CD4-positive, alpha-beta T cell (primary cell): ENCODE results near the gene CNBP. TPM values are rescaled to one million over a fixed set of nuclear protein-coding genes. Genes with fewer than 3 reads are reported as not detected.

Experiments used
- ATAC-seq: fragments of 200-7000 bp; cut with Tn5 transposase; one replicate; pipeline ENCODE4 v1.10.0; 2022; ENCODE audit warnings: mild to moderate bottlenecking; ENCODE audit not compliant: poor library complexity
- CTCF ChIA-PET: fragments of 350-600 bp; sonication (Branson Sonifier 250); formaldehyde crosslinking; loops from one replicate; lab custom pipeline; 2021; ENCODE audit warnings: antibody characterized with exemption, inconsistent platforms; lab: Charles Lee
- POLR2A ChIA-PET: fragments of 350-600 bp; sonication (Branson Sonifier 250); formaldehyde crosslinking; loops from one replicate; lab custom pipeline; 2021; ENCODE audit warnings: antibody characterized with exemption, inconsistent platforms; lab: Charles Lee
- DNase-seq, 14 experiments: peaks; one replicate each; pipeline ENCODE4 v3.0.0-alpha.2; 2013 to 2020; ENCODE audit warnings: mixed read lengths in 2 of 14
- H3K27ac ChIP-seq, 2 donors: one replicate each; pipeline versions ENCODE4 v1.5.1 to v1.7.0; 2013; ENCODE audit warnings: low read length in 2 of 2, low read depth in 1 of 2, mild to moderate bottlenecking in 1 of 2
- H3K27me3 ChIP-seq, 2 experiments: 1 replicate in 1 of 2; 2 replicates in 1 of 2; pipeline versions ENCODE4 v1.6.1 to v1.7.0; 2013; ENCODE audit warnings: low read length in 2 of 2, control low read depth in 1 of 2, mild to moderate bottlenecking in 1 of 2, moderate library complexity in 1 of 2; ENCODE audit not compliant: insufficient read depth in 2 of 2, control insufficient read depth in 1 of 2
- H3K36me3 ChIP-seq: one replicate; pipeline ENCODE4 v1.6.1; 2013; ENCODE audit warnings: low read length, control low read depth; ENCODE audit not compliant: insufficient read depth
- H3K4me1 ChIP-seq: one replicate; pipeline ENCODE4 v1.6.1; 2013; ENCODE audit warnings: low read length, control low read depth; ENCODE audit not compliant: insufficient read depth
- H3K4me3 ChIP-seq: one replicate; pipeline ENCODE4 v1.5.1; 2013; ENCODE audit warnings: mild to moderate bottlenecking, low read length, moderate library complexity
- H3K9me3 ChIP-seq, 2 experiments: 1 replicate in 1 of 2; 2 replicates in 1 of 2; pipeline versions ENCODE4 v1.6.1 to v1.7.0; 2013; ENCODE audit warnings: low read length in 2 of 2, mild to moderate bottlenecking in 2 of 2, control low read depth in 1 of 2, moderate library complexity in 1 of 2; ENCODE audit not compliant: control insufficient read depth in 1 of 2, insufficient read depth in 1 of 2
- H3K27ac Mint-ChIP-seq: one replicate; pipeline ENCODE4 v1.8.0; 2020; ENCODE audit warnings: mixed read lengths
- H3K27me3 Mint-ChIP-seq: one replicate; pipeline ENCODE4 v1.8.0; 2021; ENCODE audit warnings: mixed read lengths
- H3K36me3 Mint-ChIP-seq: one replicate; pipeline ENCODE4 v1.8.0; 2021; ENCODE audit warnings: low read depth, mixed read lengths
- H3K4me1 Mint-ChIP-seq: one replicate; pipeline ENCODE4 v1.8.0; 2021; ENCODE audit warnings: low read depth, mixed read lengths
- H3K4me3 Mint-ChIP-seq: one replicate; pipeline ENCODE4 v1.8.0; 2020; ENCODE audit warnings: mild to moderate bottlenecking, mixed read lengths
- H3K9me3 Mint-ChIP-seq: one replicate; pipeline ENCODE4 v1.8.0; 2020; ENCODE audit warnings: mixed read lengths
- intact Hi-C, 2 experiments: fragments of 100-400 bp; cut with DNase I in 1 of 2; cut with micrococcal nuclease in 1 of 2; formaldehyde crosslinking; loops; one replicate each; pipeline versions ENCODE4 v1.15.1 to v1.9.0; 2023 to 2025; cut with DNase I, micrococcal nuclease
- total RNA-seq, 174 experiments: library from RNA in 2 of 174; stranded (reverse) in 2 of 174; gene quantifications; one replicate each; pipeline ENCODE4 v1.2.3 and lab custom pipeline; 2021 to 2026
- TF ChIP-seq, protein P1 (sequence below): fragments of 200-600 bp; IDR thresholded peaks from one replicate; pipeline ENCODE4 v1.8.0; 2022; ENCODE audit warnings: antibody characterized with exemption, mild to moderate bottlenecking

The CNBP gene
- total RNA-seq, 2 experiments from 2014 or later: 260 to 267 TPM

DNA sequence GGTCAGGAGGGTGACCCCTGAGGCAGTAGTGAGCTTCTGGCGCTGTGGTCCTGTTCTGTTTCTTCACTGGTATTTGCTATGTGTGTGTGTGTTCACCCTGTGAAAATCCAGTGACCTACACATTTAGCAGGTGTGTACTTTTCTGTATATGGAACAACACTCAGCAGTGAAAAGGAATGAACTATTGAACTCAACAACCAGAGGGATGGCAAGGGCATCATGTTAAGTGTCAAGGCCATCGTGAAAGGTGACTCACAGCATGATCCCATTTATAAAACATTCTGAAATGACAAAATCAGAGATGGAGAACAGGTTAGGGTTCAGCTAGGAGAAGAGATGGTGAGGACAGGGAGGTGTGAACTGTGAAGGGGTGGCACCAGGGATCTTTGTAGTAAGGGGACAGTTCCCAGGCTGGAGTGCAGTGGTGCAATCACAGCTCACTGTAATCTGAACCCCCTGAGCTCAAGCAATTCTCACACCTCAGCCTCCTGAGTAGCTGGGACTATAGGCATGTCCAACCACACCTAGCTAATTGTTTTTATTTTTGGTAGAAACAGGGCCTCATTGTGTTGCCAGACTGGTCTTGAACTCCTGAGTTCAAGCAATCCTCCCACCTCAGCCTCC lies 52.1 kb downstream of the CNBP start:
- no peaks in the 10 kb centered on the region for H3K9me3 Mint-ChIP-seq
- H3K4me3 Mint-ChIP-seq: no peak overlapping the region
- intact Hi-C loops: no loop called here
- no peaks in the 10 kb centered on the region for H3K27me3 Mint-ChIP-seq
- H3K27me3 ChIP-seq: no peaks in the 10 kb centered on the region
- H3K9me3 ChIP-seq: no peaks in the 10 kb centered on the region
- TF ChIP-seq, protein P1, sequence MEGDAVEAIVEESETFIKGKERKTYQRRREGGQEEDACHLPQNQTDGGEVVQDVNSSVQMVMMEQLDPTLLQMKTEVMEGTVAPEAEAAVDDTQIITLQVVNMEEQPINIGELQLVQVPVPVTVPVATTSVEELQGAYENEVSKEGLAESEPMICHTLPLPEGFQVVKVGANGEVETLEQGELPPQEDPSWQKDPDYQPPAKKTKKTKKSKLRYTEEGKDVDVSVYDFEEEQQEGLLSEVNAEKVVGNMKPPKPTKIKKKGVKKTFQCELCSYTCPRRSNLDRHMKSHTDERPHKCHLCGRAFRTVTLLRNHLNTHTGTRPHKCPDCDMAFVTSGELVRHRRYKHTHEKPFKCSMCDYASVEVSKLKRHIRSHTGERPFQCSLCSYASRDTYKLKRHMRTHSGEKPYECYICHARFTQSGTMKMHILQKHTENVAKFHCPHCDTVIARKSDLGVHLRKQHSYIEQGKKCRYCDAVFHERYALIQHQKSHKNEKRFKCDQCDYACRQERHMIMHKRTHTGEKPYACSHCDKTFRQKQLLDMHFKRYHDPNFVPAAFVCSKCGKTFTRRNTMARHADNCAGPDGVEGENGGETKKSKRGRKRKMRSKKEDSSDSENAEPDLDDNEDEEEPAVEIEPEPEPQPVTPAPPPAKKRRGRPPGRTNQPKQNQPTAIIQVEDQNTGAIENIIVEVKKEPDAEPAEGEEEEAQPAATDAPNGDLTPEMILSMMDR: no peak
- peaks cover 3% of the 10 kb centered on the region for H3K4me1 ChIP-seq
- peaks cover 77% of the 10 kb centered on the region for H3K36me3 ChIP-seq
- ChIA-PET POLR2A (interaction anchor here (0.6 to 6.6 kb wide), 3 partner anchors 11 to 30 kb away, joined by 3 to 47 read pairs (median 3); partner anchors contain the start of gene RAB43), CTCF (no interaction called here)
- H3K36me3 Mint-ChIP-seq: peaks cover 82% of the 10 kb centered on the region
- peaks cover 25% of the 10 kb centered on the region for H3K4me1 Mint-ChIP-seq
- H3K4me3 ChIP-seq: no peak overlapping the region
- no peak for DNase-seq
- ATAC-seq: no peak
- no peak overlapping the region for H3K27ac Mint-ChIP-seq
- H3K27ac ChIP-seq: no peak overlapping the region

DNA sequence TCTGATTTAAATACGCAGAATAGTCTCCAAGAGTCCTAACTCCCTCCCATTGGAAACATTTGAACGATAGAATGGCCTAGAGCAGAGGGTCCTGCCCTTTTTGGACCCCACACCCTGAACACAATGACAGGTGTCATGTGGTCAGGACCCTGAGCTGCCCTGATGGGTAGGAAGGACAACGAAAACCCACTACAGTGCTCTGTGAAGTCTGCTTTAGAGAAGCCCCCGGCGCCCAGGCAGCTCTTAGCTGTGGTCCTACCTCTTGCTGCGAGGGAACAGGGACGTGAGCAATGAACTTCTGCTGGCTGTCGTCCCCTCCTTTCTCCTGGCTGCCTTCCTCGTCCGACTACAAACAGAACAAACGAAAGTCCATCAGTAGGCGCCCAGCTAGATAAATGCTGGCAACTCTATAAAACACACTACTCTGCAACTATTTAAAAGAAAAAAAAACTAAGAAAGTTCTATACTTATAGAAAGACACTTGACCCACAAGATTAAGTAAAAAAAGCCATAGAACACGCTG lies 53.3 kb downstream of the CNBP start:
- POLR2A ChIA-PET: interaction anchor here (0.6 to 6.6 kb wide), 2 partner anchors 10 to 87 kb away, joined by 3 to 47 read pairs; partner anchors contain the start of gene RAB43
- Histone ChIP-seq H3K27ac (no peak overlapping the region), H3K4me1 (peaks cover 3% of the 10 kb centered on the region), H3K9me3 (no peaks in the 10 kb centered on the region), H3K27me3 (no peaks in the 10 kb centered on the region), H3K4me3 (no peak overlapping the region), H3K36me3 (peaks cover 72% of the 10 kb centered on the region)
- no peak for ATAC-seq
- CTCF ChIA-PET: no interaction called here
- Mint-ChIP-seq H3K27ac (no peak overlapping the region), H3K27me3 (no peaks in the 10 kb centered on the region), H3K9me3 (no peaks in the 10 kb centered on the region), H3K4me3 (no peak overlapping the region), H3K4me1 (peaks cover 25% of the 10 kb centered on the region), H3K36me3 (peaks cover 75% of the 10 kb centered on the region)
- intact Hi-C loops: no loop called here
- DNase-seq: no peak
- TF ChIP-seq, protein P1: no peak

DNA sequence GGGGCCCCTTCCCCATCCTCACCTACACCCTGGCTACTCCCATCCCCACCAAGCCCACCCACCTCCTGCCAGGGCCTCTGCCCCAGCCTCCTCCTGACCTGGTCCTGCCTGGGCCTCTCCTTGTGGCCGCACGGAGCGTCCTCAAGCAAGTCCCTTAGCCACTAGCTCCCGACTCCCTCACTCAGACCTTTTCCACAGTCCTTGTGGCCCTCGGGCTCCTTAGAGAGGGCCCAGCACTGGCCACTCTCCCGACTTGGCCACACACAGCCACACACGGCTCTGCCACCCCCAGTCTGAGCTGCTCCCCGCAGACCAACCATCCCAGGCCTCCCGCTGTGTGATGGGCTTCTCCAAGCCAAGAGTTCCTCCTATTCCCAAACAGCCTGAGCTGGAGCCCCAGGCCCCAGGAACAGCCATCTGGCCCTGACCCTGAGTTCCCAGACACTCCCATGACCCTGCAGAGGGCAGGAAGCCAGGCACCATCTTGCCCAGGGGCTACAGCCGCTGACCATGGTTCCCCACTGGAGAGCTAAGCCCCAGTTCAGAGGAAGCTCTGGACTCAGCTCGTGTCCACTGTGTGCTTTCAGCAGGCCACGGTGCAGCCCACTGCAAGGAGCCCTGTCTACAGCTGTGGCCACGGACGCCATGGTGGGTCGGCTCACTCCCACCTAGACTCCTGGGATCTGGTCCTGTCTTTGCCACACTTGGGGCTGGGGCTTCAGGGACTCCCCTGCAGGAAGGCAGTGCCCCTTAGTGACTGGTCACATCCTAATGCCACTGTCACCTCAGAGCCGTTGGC lies 55.1 kb downstream of the CNBP start:
- Histone ChIP-seq H3K27ac (no peak overlapping the region), H3K27me3 (no peaks in the 10 kb centered on the region), H3K36me3 (peaks cover 55% of the 10 kb centered on the region), H3K4me3 (no peak overlapping the region), H3K9me3 (no peaks in the 10 kb centered on the region), H3K4me1 (peaks cover 5% of the 10 kb centered on the region)
- Mint-ChIP-seq H3K27ac (no peak overlapping the region), H3K36me3 (peaks cover 58% of the 10 kb centered on the region), H3K9me3 (no peaks in the 10 kb centered on the region), H3K27me3 (no peaks in the 10 kb centered on the region), H3K4me1 (peaks cover 23% of the 10 kb centered on the region), H3K4me3 (no peak overlapping the region)
- TF ChIP-seq, protein P1: no peak
- ChIA-PET CTCF (interaction anchor here (1.0 kb wide), 1 partner anchor 117 kb away, joined by 3 read pairs; no protein-coding TSS in a partner anchor), POLR2A (no interaction called here)
- ATAC-seq (no peak), DNase-seq (no peak)
- intact Hi-C loops: no loop called here
